Muscle of back (tissue), 11 donors: ENCODE results near the gene TCEAL1. TPM values are rescaled to one million over a fixed set of nuclear protein-coding genes. Genes with fewer than 3 reads are reported as not detected.

Source experiments
- DNase-seq, 3 donors: peaks; one replicate each; pipeline versions ENCODE4 v3.0.0 to v3.0.0-alpha.2; 2013
- polyA plus RNA-seq, 10 donors: library from polyadenylated mRNA; unstranded; fragments of 120-200 nt; gene quantifications; one replicate each; pipeline ENCODE4 v1.2.1, GENCODE V29; 2013; ENCODE audit not compliant: insufficient read length in 10 of 10

Gene TCEAL1
- polyA plus RNA-seq, 10 donors, result 51.8 to 70.1 (median 61.0) TPM

DNA sequence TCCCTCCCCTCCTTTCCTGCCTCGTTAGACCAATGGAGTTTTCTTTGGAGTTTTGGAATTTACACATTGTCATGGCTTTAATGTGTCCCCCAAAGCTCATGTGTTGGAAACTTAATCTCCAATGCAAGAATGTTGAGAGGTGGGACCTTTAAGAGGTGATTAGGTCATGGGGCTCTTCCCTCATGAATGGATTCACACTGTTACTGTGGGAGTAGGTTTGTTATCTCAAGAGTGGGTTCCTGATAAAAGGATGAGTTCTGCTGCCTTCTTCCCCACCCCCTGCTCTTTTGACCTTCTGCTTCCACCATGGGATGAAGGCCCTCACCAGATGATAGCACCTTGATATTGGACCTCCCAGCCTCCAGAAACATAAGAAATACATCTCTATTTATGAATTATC is 41.0 kb downstream of the TCEAL1 start:
- DNase-seq, result no peak

DNA sequence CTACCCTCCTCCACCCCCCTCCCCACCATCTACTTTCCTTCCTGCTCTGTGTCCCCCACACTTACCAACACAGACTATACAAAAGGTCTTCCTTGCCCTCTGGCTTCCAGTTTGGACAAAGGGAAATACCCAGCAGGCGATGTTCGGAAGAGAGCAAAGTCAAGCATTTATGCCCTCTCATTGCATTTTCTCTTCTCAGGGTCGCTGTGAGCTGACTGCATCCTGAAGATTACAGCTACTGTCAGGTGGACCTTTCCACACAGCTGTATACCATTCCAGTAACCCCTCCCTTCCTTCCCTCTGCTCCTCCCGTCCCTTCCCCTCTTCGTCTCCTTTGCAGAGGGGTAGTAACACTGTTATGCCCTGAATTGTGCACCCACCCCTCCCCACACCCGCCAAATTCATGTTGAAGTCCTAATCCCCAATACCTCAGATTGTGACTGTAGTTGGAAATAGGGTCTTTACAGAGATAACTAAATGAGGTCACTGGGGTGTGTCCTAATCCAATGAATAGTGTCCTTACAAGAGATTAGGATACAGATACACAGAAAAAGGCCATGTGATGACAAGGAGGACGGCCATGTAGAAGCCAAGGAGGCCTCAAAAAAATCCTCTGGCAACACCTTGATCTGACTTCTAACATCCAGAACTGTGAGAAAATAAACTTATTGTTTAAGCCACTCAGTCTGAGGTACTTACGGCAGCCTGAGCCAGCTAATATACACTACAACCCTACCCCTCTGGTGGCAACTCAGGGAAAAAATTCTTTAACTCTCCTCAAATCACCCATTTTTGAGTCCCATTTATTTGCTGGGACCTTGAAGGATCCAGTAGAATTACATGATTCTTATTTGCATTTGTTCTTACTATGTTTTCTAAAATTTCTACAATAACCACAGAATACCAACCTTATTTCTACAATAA is 46.0 kb downstream of the TCEAL1 start:
- no peak for DNase-seq

DNA sequence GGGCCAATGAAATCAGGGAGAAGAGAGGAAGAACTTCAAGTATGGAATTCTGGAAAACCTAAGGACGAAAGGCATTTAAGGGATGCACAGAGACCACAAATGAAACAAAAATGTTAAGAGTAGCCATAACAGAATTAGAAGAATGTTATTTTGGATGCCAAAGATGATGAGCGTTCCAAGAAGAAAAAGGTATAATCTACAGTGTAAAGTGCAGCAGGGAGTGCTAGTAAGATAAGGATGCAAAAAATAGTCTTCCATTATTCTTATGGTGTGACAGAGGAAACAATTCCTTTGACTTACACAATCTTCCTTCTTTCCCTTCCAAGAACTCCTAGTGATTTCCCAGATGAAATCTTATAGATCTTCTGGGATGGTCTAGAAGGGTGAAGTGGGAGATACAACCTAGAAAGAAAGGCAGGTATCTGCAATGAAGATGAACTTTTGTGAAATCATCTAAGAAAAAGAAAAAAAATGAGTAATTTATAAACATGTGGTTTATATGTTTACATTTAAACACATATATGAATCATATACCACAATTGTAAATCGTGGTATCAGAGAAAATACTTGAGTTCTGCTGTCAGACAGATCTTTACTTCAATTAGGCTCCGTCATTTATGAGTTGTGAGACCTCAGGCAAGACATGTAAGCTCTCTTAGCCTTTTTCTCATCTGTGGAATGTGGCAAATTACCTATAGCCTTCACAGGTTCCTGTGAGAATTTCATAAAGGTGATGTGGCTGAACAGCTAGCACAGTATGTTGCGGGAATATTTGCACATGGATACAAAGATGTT is 49.6 kb downstream of the TCEAL1 start:
- DNase-seq, result peak in 1 of 3 donors; percentile 39

Other genes starting within 250 kb of the TCEAL1 start
- 1 to 10 TPM in 3 of 10 donors, under 1 TPM in 7; 0.54 to 2.2 (median 0.77) TPM for gene RAB40A, start 109.5 kb upstream of the TCEAL1 start, polyA plus RNA-seq
- gene TCEAL4, start 43.5 kb upstream of the TCEAL1 start, polyA plus RNA-seq, result 100 to 1,000 TPM in 2 of 10 donors, 10 to 100 TPM in 8; 75.0 to 110 (median 87.5) TPM
- 10 to 100 TPM in 7 of 10 donors, 1 to 10 TPM in 3; 8.1 to 15.7 (median 10.6) TPM for gene TCEAL3, start 21.0 kb upstream of the TCEAL1 start, polyA plus RNA-seq
- gene MORF4L2, start 57.7 kb downstream of the TCEAL1 start, polyA plus RNA-seq, result 100 to 1,000 TPM; 232 to 296 (median 261) TPM
- 1 to 10 TPM in 4 of 10 donors, under 1 TPM in 6; 0.38 to 1.5 (median 0.76) TPM for gene TMEM31, start 81.9 kb downstream of the TCEAL1 start, polyA plus RNA-seq
- 100 to 1,000 TPM in 2 of 10 donors, 10 to 100 TPM in 8; 56.8 to 111 (median 85.8) TPM for gene PLP1, start 147.9 kb downstream of the TCEAL1 start, polyA plus RNA-seq
- gene RAB9B, start 203.3 kb downstream of the TCEAL1 start, polyA plus RNA-seq, result 10 to 100 TPM; 13.6 to 39.3 (median 29.6) TPM